HepG2 (cell line): ENCODE measurements around the gene CA10. TPM values are rescaled to one million over a fixed set of nuclear protein-coding genes. Genes with fewer than 3 reads are reported as not detected.

Experiments
- ATAC-seq: fragments of 200-7000 bp; cut with Tn5 transposase; 3 replicates; pipeline ENCODE4 v1.9.1; 2020; ENCODE audit warnings: mild to moderate bottlenecking, moderate library complexity
- BruUV-seq: library from RNA; stranded (reverse); fragments of 400-500 nt; replicated peaks from 2 replicates; lab custom pipeline; 2021; lab: Mats Ljungman, UMichigan
- CTCF ChIA-PET: fragments of 300-600 bp; formaldehyde crosslinking; extraction: SDS; loops from one replicate; lab custom pipeline; 2021; ENCODE audit warnings: low total read pairs, inconsistent platforms, low intra/inter-chr PET ratio; lab: Yijun Ruan, JAX
- POLR2A ChIA-PET: fragments of 350-600 bp; sonication (Branson Sonifier 250); formaldehyde crosslinking; loops from one replicate; lab custom pipeline; 2020; ENCODE audit warnings: antibody characterized with exemption, inconsistent platforms; lab: Yijun Ruan, JAX
- DNase-seq: peaks from one replicate; pipeline ENCODE4 v3.0.0-alpha.2; 2015; ENCODE audit warnings: low spot score
- FAIRE-seq: peaks from 3 replicates; lab custom pipeline; 2011; peaks lifted over from hg19 to GRCh38; lab: Jason Lieb, UNC
- H2AFZ ChIP-seq: one replicate; pipeline ENCODE4 v1.6.1; 2011; ENCODE audit warnings: low read length, inconsistent platforms
- H3K27ac ChIP-seq: fragments of 300-600 bp; 3 replicates; pipeline ENCODE4 v1.8.0; 2011; ENCODE audit warnings: mixed run types, mild to moderate bottlenecking, mixed read lengths, low read length, inconsistent platforms; ENCODE audit not compliant: insufficient read depth; ENCODE audit errors: extremely low read length
- H3K27me3 ChIP-seq, 2 experiments: fragments of 200-600 bp in 1 of 2; 2 replicates in 1 of 2; 3 replicates in 1 of 2; pipeline versions ENCODE4 v1.6.0 to v1.8.0; 2011; ENCODE audit warnings: low read length in 2 of 2, mild to moderate bottlenecking in 2 of 2, moderate library complexity in 2 of 2, inconsistent platforms in 1 of 2; ENCODE audit not compliant: insufficient read depth in 2 of 2, control insufficient read depth in 1 of 2
- H3K36me3 ChIP-seq, 2 experiments: fragments of 200-600 bp in 1 of 2; replicated peaks in 1 of 2; 2 replicates in 1 of 2; 3 replicates in 1 of 2; pipeline versions ENCODE4 v1.5.1 to v1.8.0; 2011; ENCODE audit warnings: low read length in 2 of 2, inconsistent platforms in 1 of 2; ENCODE audit not compliant: insufficient read depth in 2 of 2, control insufficient read depth in 1 of 2
- H3K4me1 ChIP-seq: 2 replicates; pipeline ENCODE4 v1.5.1; 2012; ENCODE audit warnings: low read length, inconsistent platforms; ENCODE audit not compliant: insufficient read depth
- H3K4me2 ChIP-seq: 2 replicates; pipeline ENCODE4 v1.6.0; 2011; ENCODE audit warnings: low read depth, low read length, inconsistent platforms
- H3K4me3 ChIP-seq, 3 experiments: fragments of 200-600 bp in 1 of 3; sonication (generic), shearing (Covaris generic) in 1 of 3; replicated peaks in 1 of 3; 2 replicates each; pipeline ENCODE4 v1.5.1; 2011 to 2016; ENCODE audit warnings: low read length in 3 of 3, inconsistent platforms in 2 of 3, low read depth in 2 of 3, mild to moderate bottlenecking in 2 of 3, control low read depth in 1 of 3, mixed read lengths in 1 of 3; ENCODE audit not compliant: insufficient read depth in 1 of 3
- H3K79me2 ChIP-seq: one replicate; pipeline ENCODE4 v1.6.1; 2011; ENCODE audit warnings: low read length, inconsistent platforms; ENCODE audit not compliant: insufficient read depth
- H3K9ac ChIP-seq: 2 replicates; pipeline ENCODE4 v1.6.0; 2011; ENCODE audit warnings: mild to moderate bottlenecking, low read depth, low read length, inconsistent platforms; ENCODE audit not compliant: insufficient read depth
- H3K9me3 ChIP-seq: 2 replicates; pipeline ENCODE4 v1.5.1; 2012; ENCODE audit warnings: mild to moderate bottlenecking, low read length
- H4K20me1 ChIP-seq: 2 replicates; pipeline ENCODE4 v1.6.0; 2011; ENCODE audit warnings: inconsistent platforms, mild to moderate bottlenecking, low read length, moderate library complexity; ENCODE audit not compliant: insufficient read depth
- ARID4A ChIP-seq: sonication (generic); formaldehyde crosslinking; IDR thresholded peaks from 2 replicates; pipeline ENCODE4 v1.5.0; 2020; ENCODE audit warnings: mild to moderate bottlenecking, missing genetic modification reagents, borderline replicate concordance
- CHD4 ChIP-seq: fragments of 200-600 bp; sonication (generic); IDR thresholded peaks from 2 replicates; pipeline ENCODE4 v1.7.0; 2017; ENCODE audit warnings: mild to moderate bottlenecking, low read length, borderline replicate concordance
- GPN1 ChIP-seq: sonication (generic); formaldehyde crosslinking; IDR thresholded peaks from 2 replicates; pipeline ENCODE4 v1.5.1; 2020; ENCODE audit warnings: missing genetic modification reagents, borderline replicate concordance
- SALL2 ChIP-seq: sonication (generic); formaldehyde crosslinking; IDR thresholded peaks from 2 replicates; pipeline ENCODE4 v1.8.1; 2023; ENCODE audit warnings: mild to moderate bottlenecking, missing genetic modification reagents, inconsistent platforms
- SSRP1 ChIP-seq: IDR thresholded peaks from 2 replicates; pipeline ENCODE4 v1.6.1; 2016; ENCODE audit warnings: control low read depth
- YEATS2 ChIP-seq: sonication (generic); formaldehyde crosslinking; IDR thresholded peaks from 2 replicates; pipeline ENCODE4 v1.4.0; 2020; ENCODE audit warnings: missing genetic modification reagents, borderline replicate concordance
- ZBTB14 ChIP-seq: sonication (generic); formaldehyde crosslinking; IDR thresholded peaks from 2 replicates; pipeline ENCODE4 v1.4.0; 2020; ENCODE audit warnings: missing genetic modification reagents
- ZNF121 ChIP-seq: sonication (generic); formaldehyde crosslinking; IDR thresholded peaks from 2 replicates; pipeline ENCODE4 v1.5.0; 2020; ENCODE audit warnings: mild to moderate bottlenecking, missing genetic modification reagents
- ZNF335 ChIP-seq: sonication (generic); formaldehyde crosslinking; IDR thresholded peaks from 2 replicates; pipeline ENCODE4 v1.4.0; 2020; ENCODE audit warnings: missing genetic modification reagents
- ZNF468 ChIP-seq: sonication (generic); formaldehyde crosslinking; IDR thresholded peaks from 2 replicates; pipeline ENCODE4 v1.8.0; 2022; ENCODE audit warnings: mild to moderate bottlenecking, moderate library complexity, missing genetic modification reagents
- ZNF574 ChIP-seq: sonication (generic); formaldehyde crosslinking; IDR thresholded peaks from 2 replicates; pipeline ENCODE4 v1.4.0; 2020; ENCODE audit warnings: missing genetic modification reagents
- ZNF614 ChIP-seq: IDR thresholded peaks from 2 replicates; pipeline ENCODE4 v1.6.1; 2018; ENCODE audit warnings: missing biosample characterization, missing genetic modification reagents, inconsistent platforms, borderline replicate concordance
- ZNF639 ChIP-seq: conservative IDR thresholded peaks from 2 replicates; pipeline ENCODE4 v1.6.1; 2018; ENCODE audit warnings: missing genetic modification reagents
- ZNF740 ChIP-seq: sonication (generic); formaldehyde crosslinking; IDR thresholded peaks from 2 replicates; pipeline ENCODE4 v1.4.0; 2020; ENCODE audit warnings: missing genetic modification reagents
- ZSCAN22 ChIP-seq: sonication (generic); formaldehyde crosslinking; IDR thresholded peaks from 2 replicates; pipeline ENCODE4 v1.4.0; 2020; ENCODE audit warnings: mild to moderate bottlenecking, missing genetic modification reagents
- WGBS: methylation state at CpG from one replicate; pipeline ENCODE4 v1.1.6; 2017; ENCODE audit warnings: low lambda C conversion rate; 5-methylcytosine and 5-hydroxymethylcytosine counted together
- in situ Hi-C: cut with HindIII; loops from 2 replicates; pipeline ENCODE4 v1.10.0; 2017; ENCODE audit warnings: low pct_unique_long_range_greater_than_20kb; ENCODE audit not compliant: extremely low pct_ligation_motif_present
- intact Hi-C: fragments of 100-400 bp; cut with micrococcal nuclease; formaldehyde crosslinking; loops from one replicate; pipeline ENCODE4 v1.10.0; 2022; ENCODE audit not compliant: unreplicated experiment
- polyA plus RNA-seq, 8 experiments: library from polyadenylated mRNA; depleted of rRNA in 3 of 8; stranded (reverse) in 7 of 8; unstranded in 1 of 8; fragments of >200 nt; fragmentation: Illumina TruSeq in 4 of 8; extraction: Trizol in 4 of 8; gene quantifications; 2 replicates each; pipeline versions ENCODE4 v1.2.1 to v1.2.3, GENCODE V29; 2011 to 2016; ENCODE audit warnings: low read depth in 4 of 8, missing spikeins in 1 of 8, mixed read lengths in 1 of 8; ENCODE audit not compliant: insufficient read depth in 1 of 8
- total RNA-seq, 5 experiments: library from RNA; depleted of rRNA; stranded (reverse); fragments of >200 nt; fragmentation: Illumina TruSeq; extraction: Trizol; gene quantifications; 2 replicates each; pipeline ENCODE4 v1.2.3, GENCODE V29; 2016; ENCODE audit warnings: low read depth in 1 of 5

The CA10 gene
- total and polyA plus RNA-seq, 2 of the 13 experiments (the other 11 are each of a cell fraction or from before 2014, with no cell fraction given): not detected

GRCh38 chr17:51611585-51611984, 546.9 kb downstream of the CA10 start (continued):
- no peak for TF ChIP-seq ZNF639 (CRISPR knock-in tag)
- TF ChIP-seq ZNF468: no peak
- TF ChIP-seq SSRP1: no peak
- TF ChIP-seq ZNF574 (CRISPR knock-in tag): no peak
- TF ChIP-seq CHD4: no peak

- no peaks in the 10 kb centered on the region for H3K9me3 ChIP-seq
- H3K27me3 ChIP-seq: peaks cover 0 to 4% of the 10 kb centered on the region in 2 experiments; a peak in 2 of 5 replicates
- peaks cover 16% of the 10 kb centered on the region for H3K4me1 ChIP-seq
- no peaks in the 10 kb centered on the region for H3K36me3 ChIP-seq
- intact Hi-C loops: no loop called here
- no peak for FAIRE-seq
- BruUV-seq: no TSS peak
- DNase-seq: no peak
- WGBS: 10% methylated on average over 5 of the region's 5 CpGs
- H3K27ac ChIP-seq: no peak overlapping the region
- H3K79me2 ChIP-seq: no peaks in the 10 kb centered on the region
- CTCF ChIA-PET: no interaction called here
- no peak for ATAC-seq
- in situ Hi-C loops: no loop called here
- H3K4me3 ChIP-seq: no peak overlapping the region
- H4K20me1 ChIP-seq: no peaks in the 10 kb centered on the region
- H3K4me2 ChIP-seq: no peak overlapping the region
- H2AFZ ChIP-seq: no peak overlapping the region
- no peak overlapping the region for H3K9ac ChIP-seq
- POLR2A ChIA-PET: no interaction called here
- TF ChIP-seq ZBTB14 (CRISPR knock-in tag): no peak
- TF ChIP-seq ZNF121 (CRISPR knock-in tag): no peak
- no peak for TF ChIP-seq ARID4A
- no peak for TF ChIP-seq ZNF335 (CRISPR knock-in tag)
- no peak for TF ChIP-seq YEATS2
- TF ChIP-seq GPN1 (CRISPR knock-in tag): no peak
- no peak for TF ChIP-seq SALL2 (CRISPR knock-in tag)
- TF ChIP-seq ZSCAN22 (CRISPR knock-in tag): no peak
- no peak for TF ChIP-seq ZNF740 (CRISPR knock-in tag)
- TF ChIP-seq ZNF614 (CRISPR knock-in tag): no peak
Measured at GRCh38 chr17:51610834-51611233, 547.7 kb downstream of the CA10 start.
